ENCODE measurements around the gene TXNDC11. TPM values are rescaled to one million over a fixed set of nuclear protein-coding genes. Genes with fewer than 3 reads are reported as not detected.

Gene TXNDC11
- total RNA-seq, 1 experiment from 2014 or later = 17.6 TPM

GRCh38 chr16:11688520-11688886 lies 54.2 kb downstream of the TXNDC11 start:
- Histone ChIP-seq H3K36me3 (ENCODE audit: insufficient read depth, low read length, poor library complexity, severe bottlenecking) (peaks cover 34% of the 10 kb centered on the region), H3K4me3 (ENCODE audit: low read depth, low read length, poor library complexity, severe bottlenecking) (no peak overlapping the region), H3K4me1 (ENCODE audit: insufficient read depth, low read length, poor library complexity, severe bottlenecking) (peaks cover 16% of the 10 kb centered on the region), H3K27me3 (replicated peaks; ENCODE audit: insufficient read depth, low read depth, low read length, poor library complexity) (no peaks in the 10 kb centered on the region), H3K27ac (ENCODE audit: low read depth, low read length, poor library complexity, severe bottlenecking) (no peak overlapping the region), H3K9me3 (ENCODE audit: low read depth, low read length, poor library complexity, severe bottlenecking) (no peaks in the 10 kb centered on the region)
- DNase-seq (ENCODE audit: low spot score) = no peak
- no peak for TF ChIP-seq EZH2 (IDR thresholded peaks at IDR 0.05; ENCODE audit: borderline replicate concordance, low read depth, low read length, poor library complexity, severe bottlenecking)
- TF ChIP-seq, protein P1, sequence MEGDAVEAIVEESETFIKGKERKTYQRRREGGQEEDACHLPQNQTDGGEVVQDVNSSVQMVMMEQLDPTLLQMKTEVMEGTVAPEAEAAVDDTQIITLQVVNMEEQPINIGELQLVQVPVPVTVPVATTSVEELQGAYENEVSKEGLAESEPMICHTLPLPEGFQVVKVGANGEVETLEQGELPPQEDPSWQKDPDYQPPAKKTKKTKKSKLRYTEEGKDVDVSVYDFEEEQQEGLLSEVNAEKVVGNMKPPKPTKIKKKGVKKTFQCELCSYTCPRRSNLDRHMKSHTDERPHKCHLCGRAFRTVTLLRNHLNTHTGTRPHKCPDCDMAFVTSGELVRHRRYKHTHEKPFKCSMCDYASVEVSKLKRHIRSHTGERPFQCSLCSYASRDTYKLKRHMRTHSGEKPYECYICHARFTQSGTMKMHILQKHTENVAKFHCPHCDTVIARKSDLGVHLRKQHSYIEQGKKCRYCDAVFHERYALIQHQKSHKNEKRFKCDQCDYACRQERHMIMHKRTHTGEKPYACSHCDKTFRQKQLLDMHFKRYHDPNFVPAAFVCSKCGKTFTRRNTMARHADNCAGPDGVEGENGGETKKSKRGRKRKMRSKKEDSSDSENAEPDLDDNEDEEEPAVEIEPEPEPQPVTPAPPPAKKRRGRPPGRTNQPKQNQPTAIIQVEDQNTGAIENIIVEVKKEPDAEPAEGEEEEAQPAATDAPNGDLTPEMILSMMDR (conservative IDR thresholded peaks at IDR 0.05; ENCODE audit: low read depth, low read length) = no peak
- intact Hi-C loops (cut with micrococcal nuclease; ENCODE audit: unreplicated experiment) = no loop called here
- BruUV-seq (replicated peaks) = no TSS peak
- POLR2A ChIA-PET (ENCODE audit: low non-redundant PET) = no interaction called here
- CTCF ChIA-PET = no interaction called here

DNA sequence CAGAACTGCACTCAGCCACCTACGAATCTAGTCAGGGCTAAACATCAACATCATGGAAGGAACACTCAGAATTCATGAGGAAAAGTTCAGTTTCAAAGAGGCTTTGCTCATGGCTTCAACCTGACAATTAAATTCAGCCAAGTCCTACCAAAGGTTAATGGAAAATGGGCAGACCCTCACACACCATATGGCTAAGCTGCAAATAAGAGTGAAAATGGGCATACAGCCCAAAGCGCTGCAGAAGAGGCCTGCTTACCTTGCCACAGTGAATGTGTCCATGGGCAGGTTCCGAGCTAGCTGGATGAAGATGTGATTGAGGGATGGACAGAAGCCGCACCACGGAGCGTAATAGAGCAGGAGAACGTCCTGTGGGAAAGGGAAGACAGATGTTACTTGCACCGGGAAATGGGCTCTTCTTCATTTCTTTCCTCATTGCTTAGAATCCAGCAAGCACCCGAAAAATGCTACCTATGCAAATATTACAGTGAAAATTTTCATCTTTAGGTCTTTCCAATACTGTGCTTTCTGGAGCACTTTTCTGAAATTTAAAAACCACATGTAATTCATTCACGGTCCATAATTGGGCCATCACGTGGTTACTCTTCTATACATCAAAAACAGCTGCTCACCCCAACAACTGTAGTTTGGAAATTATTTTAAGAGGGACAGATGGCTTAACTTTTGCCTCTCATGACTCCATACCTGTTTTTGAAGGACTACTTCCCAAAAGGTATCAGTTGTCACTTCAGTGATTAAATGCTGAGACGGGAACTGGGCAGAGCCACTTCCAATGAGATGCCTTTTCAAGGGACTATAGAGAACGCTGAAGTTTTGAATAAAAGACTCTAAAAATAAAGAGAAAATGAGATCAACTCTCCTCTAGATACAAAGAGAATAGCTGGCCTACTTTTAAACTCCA lies 54.8 kb downstream of the TXNDC11 start:
- no peak for TF ChIP-seq EZH2 (IDR thresholded peaks at IDR 0.05; ENCODE audit: borderline replicate concordance, low read depth, low read length, poor library complexity, severe bottlenecking)
- TF ChIP-seq, protein P1 (conservative IDR thresholded peaks at IDR 0.05; ENCODE audit: low read depth, low read length) = no peak
- BruUV-seq (replicated peaks) = no TSS peak
- intact Hi-C loops (cut with micrococcal nuclease; ENCODE audit: unreplicated experiment) = no loop called here
- H3K9me3 ChIP-seq (ENCODE audit: low read depth, low read length, poor library complexity, severe bottlenecking) = no peaks in the 10 kb centered on the region
- no peak overlapping the region for H3K4me3 ChIP-seq (ENCODE audit: low read depth, low read length, poor library complexity, severe bottlenecking)
- ChIA-PET CTCF (no interaction called here), POLR2A (ENCODE audit: low non-redundant PET) (no interaction called here)
- H3K27ac ChIP-seq (ENCODE audit: low read depth, low read length, poor library complexity, severe bottlenecking) = no peak overlapping the region
- peaks cover 38% of the 10 kb centered on the region for H3K36me3 ChIP-seq (ENCODE audit: insufficient read depth, low read length, poor library complexity, severe bottlenecking)
- peaks cover 16% of the 10 kb centered on the region for H3K4me1 ChIP-seq (ENCODE audit: insufficient read depth, low read length, poor library complexity, severe bottlenecking)
- no peak for DNase-seq (ENCODE audit: low spot score)
- H3K27me3 ChIP-seq (replicated peaks; ENCODE audit: insufficient read depth, low read depth, low read length, poor library complexity) = no peaks in the 10 kb centered on the region

DNA sequence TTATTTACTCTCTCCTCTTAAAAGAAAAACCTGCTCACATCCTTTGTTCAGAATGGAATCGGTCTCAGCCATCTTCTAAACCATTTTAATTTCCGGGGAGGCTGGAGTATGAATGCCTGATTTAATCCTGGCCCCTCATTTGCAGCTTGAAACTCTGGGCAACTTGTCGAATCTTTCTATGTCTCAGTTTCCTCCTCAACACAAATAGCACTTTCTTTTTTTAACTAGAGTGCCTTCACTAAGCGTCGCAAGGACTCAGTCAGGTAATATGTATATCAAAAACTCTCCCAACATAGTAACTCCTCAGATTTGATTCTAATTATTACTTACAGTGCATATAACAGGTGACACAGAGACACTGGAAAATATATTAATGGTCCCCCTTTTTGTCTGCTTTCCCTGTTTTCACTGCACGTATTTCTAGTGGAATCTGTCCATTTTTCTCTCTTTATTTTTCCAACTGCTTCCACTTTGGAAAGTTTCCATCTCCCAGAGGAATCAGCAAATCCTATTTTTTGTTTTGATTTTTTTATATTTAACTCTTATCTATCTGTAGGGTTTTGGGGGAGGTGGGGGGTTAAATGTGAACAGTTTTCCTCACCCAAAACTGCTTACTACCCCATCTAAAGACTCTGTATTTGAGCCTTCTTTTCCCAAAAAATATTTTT lies 55.8 kb downstream of the TXNDC11 start:
- intact Hi-C loops (cut with micrococcal nuclease; ENCODE audit: unreplicated experiment) = no loop called here
- Histone ChIP-seq H3K27ac (ENCODE audit: low read depth, low read length, poor library complexity, severe bottlenecking) (no peak overlapping the region), H3K27me3 (replicated peaks; ENCODE audit: insufficient read depth, low read depth, low read length, poor library complexity) (no peaks in the 10 kb centered on the region), H3K9me3 (ENCODE audit: low read depth, low read length, poor library complexity, severe bottlenecking) (no peaks in the 10 kb centered on the region), H3K4me3 (ENCODE audit: low read depth, low read length, poor library complexity, severe bottlenecking) (no peak overlapping the region), H3K4me1 (ENCODE audit: insufficient read depth, low read length, poor library complexity, severe bottlenecking) (peaks cover 16% of the 10 kb centered on the region), H3K36me3 (ENCODE audit: insufficient read depth, low read length, poor library complexity, severe bottlenecking) (peaks cover 36% of the 10 kb centered on the region)
- no peak for DNase-seq (ENCODE audit: low spot score)
- no TSS peak for BruUV-seq (replicated peaks)
- POLR2A ChIA-PET (ENCODE audit: low non-redundant PET) = no interaction called here
- TF ChIP-seq, protein P1 (conservative IDR thresholded peaks at IDR 0.05; ENCODE audit: low read depth, low read length) = no peak
- TF ChIP-seq EZH2 (IDR thresholded peaks at IDR 0.05; ENCODE audit: borderline replicate concordance, low read depth, low read length, poor library complexity, severe bottlenecking) = no peak
- CTCF ChIA-PET = no interaction called here
